ENCODE measurements around the gene GIGYF2. TPM values are rescaled to one million over a fixed set of nuclear protein-coding genes. Genes with fewer than 3 reads are reported as not detected.

The GIGYF2 gene
- polyA plus RNA-seq, 1 of the 3 experiments (the other 2 are of a cell fraction): 12.8 TPM

DNA sequence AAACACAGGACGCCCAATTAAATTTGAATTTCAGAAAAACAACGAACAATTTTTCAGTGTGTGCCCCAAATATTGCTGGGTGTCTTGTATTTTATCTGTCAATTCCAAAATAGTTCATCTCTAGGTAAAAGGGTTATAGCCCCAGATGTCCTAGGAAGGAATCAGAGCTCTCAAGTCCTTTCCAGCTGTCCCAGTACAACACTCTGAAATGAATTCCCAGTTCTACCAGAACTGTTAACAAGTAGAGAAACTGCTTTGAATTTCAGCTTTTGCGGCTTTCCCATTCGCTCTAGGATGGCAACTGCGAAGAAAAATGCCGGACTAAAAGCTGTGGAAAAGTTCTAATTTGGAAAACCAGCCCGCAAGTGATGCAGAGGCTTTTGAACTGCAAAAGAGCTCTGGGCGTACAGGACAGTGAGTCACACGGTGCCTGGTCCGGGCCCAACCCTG is 497 bp upstream of the GIGYF2 start:
- peak overlapping the region; percentile 69 to 82 for H3K27ac ChIP-seq (ENCODE audit: low read depth in 2 of 2, low read length in 1 of 2)
- H3K9me3 ChIP-seq: no peaks in the 10 kb centered on the region
- peak overlapping the region; percentile 98 for H2AFZ ChIP-seq (ENCODE audit: low read depth)
- H3K4me2 ChIP-seq: peak overlapping the region; percentile 85; the same call in 1 of the 2 replicates
- H3K9me2 ChIP-seq: no peaks in the 10 kb centered on the region
- TF ChIP-seq FOSL2 (IDR thresholded peaks at IDR 0.05; ENCODE audit: borderline replicate concordance, low read depth): peak; percentile 27; the same call in 1 of the 2 replicates
- TF ChIP-seq SIN3A (IDR thresholded peaks at IDR 0.05; ENCODE audit: borderline replicate concordance, low read depth, low read length): no peak
- peaks cover 11% of the 10 kb centered on the region for H4K20me1 ChIP-seq (ENCODE audit: insufficient read depth)
- peaks cover 15% of the 10 kb centered on the region in 2 experiments; a peak in 3 of 4 replicates for H3K4me1 ChIP-seq (ENCODE audit: control insufficient read depth in 1 of 2, insufficient read depth in 2 of 2, low read depth in 1 of 2, low read length in 1 of 2)
- H3F3A ChIP-seq (replicated peaks; ENCODE audit: insufficient read depth): no peaks in the 10 kb centered on the region
- WGBS (ENCODE audit: low lambda C conversion rate): 61% methylated on average over 9 of the region's 10 CpGs
- CTCF ChIA-PET: interaction anchor here (0.7 to 1.1 kb wide), 2 partner anchors 17 to 85 kb away, joined by 3 read pairs; no protein-coding TSS in a partner anchor
- POLR2A ChIA-PET: interaction anchor here (1.4 kb wide), 1 partner anchor 12 kb away, joined by 3 read pairs; no protein-coding TSS in a partner anchor
- no peaks in the 10 kb centered on the region for H3K36me3 ChIP-seq (replicated peaks in 1 of 2; ENCODE audit: control insufficient read depth in 1 of 2, insufficient read depth in 2 of 2, low read length in 1 of 2)
- no peak overlapping the region for H3K9ac ChIP-seq
- DNase-seq: no peak
- peak overlapping the region; percentile 24 to 94; a peak in 3 of 4 replicates for H3K4me3 ChIP-seq (ENCODE audit: low read depth in 2 of 2, low read length in 1 of 2)
- peaks cover 44% of the 10 kb centered on the region for H3K79me2 ChIP-seq (ENCODE audit: insufficient read depth)
- H3K27me3 ChIP-seq (ENCODE audit: insufficient read depth): no peaks in the 10 kb centered on the region

DNA sequence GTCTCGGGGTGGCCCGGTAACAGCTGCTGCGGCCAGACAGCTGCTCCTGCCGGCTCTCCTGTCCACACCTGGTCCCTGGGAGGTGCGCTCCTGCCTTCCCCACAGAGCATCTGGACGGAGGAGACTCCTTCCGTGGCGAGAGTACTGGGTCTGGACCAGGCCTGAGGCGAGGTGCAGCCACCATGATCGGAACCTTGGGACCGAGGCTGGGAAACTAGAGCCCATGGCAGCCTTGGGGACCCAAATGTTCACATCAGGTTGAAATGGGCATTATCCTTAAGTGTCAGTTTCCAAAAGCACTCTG is 628 bp downstream of the GIGYF2 start:
- H3K9ac ChIP-seq: peak overlapping the region; percentile 96
- peak overlapping the region; percentile 85 for H3K4me2 ChIP-seq
- no peak for DNase-seq
- H2AFZ ChIP-seq (ENCODE audit: low read depth): peak overlapping the region; percentile 60; the same call in 1 of the 2 replicates
- H3K27ac ChIP-seq (ENCODE audit: low read depth in 2 of 2, low read length in 1 of 2): peak overlapping the region; percentile 82
- no peaks in the 10 kb centered on the region for H3K9me3 ChIP-seq
- peaks cover 56% of the 10 kb centered on the region for H3K79me2 ChIP-seq (ENCODE audit: insufficient read depth)
- 0% methylated on average over 10 of the region's 11 CpGs for WGBS (ENCODE audit: low lambda C conversion rate)
- H3K4me1 ChIP-seq (ENCODE audit: control insufficient read depth in 1 of 2, insufficient read depth in 2 of 2, low read depth in 1 of 2, low read length in 1 of 2): peaks cover 15% of the 10 kb centered on the region in 2 experiments; a peak in 3 of 4 replicates
- H3K36me3 ChIP-seq (replicated peaks in 1 of 2; ENCODE audit: control insufficient read depth in 1 of 2, insufficient read depth in 2 of 2, low read length in 1 of 2): no peaks in the 10 kb centered on the region
- ChIA-PET POLR2A (interaction anchor here (1.4 kb wide), 1 partner anchor 11 kb away, joined by 3 read pairs; no protein-coding TSS in a partner anchor), CTCF (interaction anchor here (1.1 kb wide), 1 partner anchor 86 kb away, joined by 3 read pairs; no protein-coding TSS in a partner anchor)
- H3K9me2 ChIP-seq: no peaks in the 10 kb centered on the region
- no peaks in the 10 kb centered on the region for H3K27me3 ChIP-seq (ENCODE audit: insufficient read depth)
- peak overlapping the region; percentile 88 to 94 for H3K4me3 ChIP-seq (ENCODE audit: low read depth in 2 of 2, low read length in 1 of 2)
- no peaks in the 10 kb centered on the region for H3F3A ChIP-seq (replicated peaks; ENCODE audit: insufficient read depth)
- peaks cover 20% of the 10 kb centered on the region for H4K20me1 ChIP-seq (ENCODE audit: insufficient read depth)
- TF ChIP-seq RXRA (IDR thresholded peaks at IDR 0.05; ENCODE audit: borderline replicate concordance, low read depth) (no peak), ELF1 (IDR thresholded peaks at IDR 0.05) (no peak), RFX5 (IDR thresholded peaks at IDR 0.05; ENCODE audit: low read length) (no peak), MXI1 (IDR thresholded peaks at IDR 0.05; ENCODE audit: low read depth, low read length) (no peak), POLR2AphosphoS5 (IDR thresholded peaks at IDR 0.05; ENCODE audit: low read depth, low read length) (no peak), JUND (IDR thresholded peaks at IDR 0.05) (no peak), FOSL2 (IDR thresholded peaks at IDR 0.05; ENCODE audit: borderline replicate concordance, low read depth) (no peak), GATA2 (CRISPR knock-in tag; IDR thresholded peaks at IDR 0.05) (no peak), YY1 (IDR thresholded peaks at IDR 0.05; ENCODE audit: low read depth) (no peak), RCOR1 (IDR thresholded peaks at IDR 0.05; ENCODE audit: low read length) (no peak), NRF1 (IDR thresholded peaks at IDR 0.05; ENCODE audit: low read depth, low read length) (no peak), EZH2phosphoT487 (IDR thresholded peaks at IDR 0.05; ENCODE audit: borderline replicate concordance, low read depth) (no peak), FOXJ3 (CRISPR knock-in tag; IDR thresholded peaks at IDR 0.05) (no peak)
- TF ChIP-seq, protein P1, sequence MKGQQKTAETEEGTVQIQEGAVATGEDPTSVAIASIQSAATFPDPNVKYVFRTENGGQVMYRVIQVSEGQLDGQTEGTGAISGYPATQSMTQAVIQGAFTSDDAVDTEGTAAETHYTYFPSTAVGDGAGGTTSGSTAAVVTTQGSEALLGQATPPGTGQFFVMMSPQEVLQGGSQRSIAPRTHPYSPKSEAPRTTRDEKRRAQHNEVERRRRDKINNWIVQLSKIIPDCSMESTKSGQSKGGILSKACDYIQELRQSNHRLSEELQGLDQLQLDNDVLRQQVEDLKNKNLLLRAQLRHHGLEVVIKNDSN (IDR thresholded peaks at IDR 0.05; ENCODE audit: borderline replicate concordance, low read depth): no peak
- TF ChIP-seq, protein P2, sequence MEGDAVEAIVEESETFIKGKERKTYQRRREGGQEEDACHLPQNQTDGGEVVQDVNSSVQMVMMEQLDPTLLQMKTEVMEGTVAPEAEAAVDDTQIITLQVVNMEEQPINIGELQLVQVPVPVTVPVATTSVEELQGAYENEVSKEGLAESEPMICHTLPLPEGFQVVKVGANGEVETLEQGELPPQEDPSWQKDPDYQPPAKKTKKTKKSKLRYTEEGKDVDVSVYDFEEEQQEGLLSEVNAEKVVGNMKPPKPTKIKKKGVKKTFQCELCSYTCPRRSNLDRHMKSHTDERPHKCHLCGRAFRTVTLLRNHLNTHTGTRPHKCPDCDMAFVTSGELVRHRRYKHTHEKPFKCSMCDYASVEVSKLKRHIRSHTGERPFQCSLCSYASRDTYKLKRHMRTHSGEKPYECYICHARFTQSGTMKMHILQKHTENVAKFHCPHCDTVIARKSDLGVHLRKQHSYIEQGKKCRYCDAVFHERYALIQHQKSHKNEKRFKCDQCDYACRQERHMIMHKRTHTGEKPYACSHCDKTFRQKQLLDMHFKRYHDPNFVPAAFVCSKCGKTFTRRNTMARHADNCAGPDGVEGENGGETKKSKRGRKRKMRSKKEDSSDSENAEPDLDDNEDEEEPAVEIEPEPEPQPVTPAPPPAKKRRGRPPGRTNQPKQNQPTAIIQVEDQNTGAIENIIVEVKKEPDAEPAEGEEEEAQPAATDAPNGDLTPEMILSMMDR (IDR thresholded peaks at IDR 0.05): no peak
- TF ChIP-seq, protein P3, sequence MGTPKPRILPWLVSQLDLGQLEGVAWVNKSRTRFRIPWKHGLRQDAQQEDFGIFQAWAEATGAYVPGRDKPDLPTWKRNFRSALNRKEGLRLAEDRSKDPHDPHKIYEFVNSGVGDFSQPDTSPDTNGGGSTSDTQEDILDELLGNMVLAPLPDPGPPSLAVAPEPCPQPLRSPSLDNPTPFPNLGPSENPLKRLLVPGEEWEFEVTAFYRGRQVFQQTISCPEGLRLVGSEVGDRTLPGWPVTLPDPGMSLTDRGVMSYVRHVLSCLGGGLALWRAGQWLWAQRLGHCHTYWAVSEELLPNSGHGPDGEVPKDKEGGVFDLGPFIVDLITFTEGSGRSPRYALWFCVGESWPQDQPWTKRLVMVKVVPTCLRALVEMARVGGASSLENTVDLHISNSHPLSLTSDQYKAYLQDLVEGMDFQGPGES (IDR thresholded peaks at IDR 0.05; ENCODE audit: low read depth, low read length): no peak
- TF ChIP-seq, protein P4, sequence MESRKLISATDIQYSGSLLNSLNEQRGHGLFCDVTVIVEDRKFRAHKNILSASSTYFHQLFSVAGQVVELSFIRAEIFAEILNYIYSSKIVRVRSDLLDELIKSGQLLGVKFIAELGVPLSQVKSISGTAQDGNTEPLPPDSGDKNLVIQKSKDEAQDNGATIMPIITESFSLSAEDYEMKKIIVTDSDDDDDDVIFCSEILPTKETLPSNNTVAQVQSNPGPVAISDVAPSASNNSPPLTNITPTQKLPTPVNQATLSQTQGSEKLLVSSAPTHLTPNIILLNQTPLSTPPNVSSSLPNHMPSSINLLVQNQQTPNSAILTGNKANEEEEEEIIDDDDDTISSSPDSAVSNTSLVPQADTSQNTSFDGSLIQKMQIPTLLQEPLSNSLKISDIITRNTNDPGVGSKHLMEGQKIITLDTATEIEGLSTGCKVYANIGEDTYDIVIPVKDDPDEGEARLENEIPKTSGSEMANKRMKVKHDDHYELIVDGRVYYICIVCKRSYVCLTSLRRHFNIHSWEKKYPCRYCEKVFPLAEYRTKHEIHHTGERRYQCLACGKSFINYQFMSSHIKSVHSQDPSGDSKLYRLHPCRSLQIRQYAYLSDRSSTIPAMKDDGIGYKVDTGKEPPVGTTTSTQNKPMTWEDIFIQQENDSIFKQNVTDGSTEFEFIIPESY (IDR thresholded peaks at IDR 0.05; ENCODE audit: borderline replicate concordance, low read depth): no peak
